Kidney (tissue), 14 donors: ENCODE results near the gene MEOX1. TPM values are rescaled to one million over a fixed set of nuclear protein-coding genes. Genes with fewer than 3 reads are reported as not detected.

Experiments used
- DNase-seq, 5 donors: peaks; one replicate each; pipeline ENCODE4 v3.0.0-alpha.2; 2013 to 2020
- FAIRE-seq: peaks from 2 replicates; lab custom pipeline; 2012; peaks lifted over from hg19 to GRCh38; lab: Jason Lieb, UNC
- H3K27ac ChIP-seq, 2 donors: one replicate each; pipeline ENCODE4 v1.7.0; 2013; ENCODE audit warnings: low read depth in 2 of 2, low read length in 2 of 2, inconsistent platforms in 1 of 2
- H3K27me3 ChIP-seq: one replicate; pipeline ENCODE4 v1.7.1; 2013; ENCODE audit warnings: low read length, inconsistent platforms; ENCODE audit not compliant: control insufficient read depth, insufficient read depth
- H3K36me3 ChIP-seq, 3 donors: one replicate each; pipeline versions ENCODE4 v1.7.0 to v1.7.1; 2013; ENCODE audit warnings: low read length in 3 of 3, control low read depth in 1 of 3, inconsistent platforms in 1 of 3; ENCODE audit not compliant: insufficient read depth in 3 of 3, control insufficient read depth in 2 of 3
- H3K4me1 ChIP-seq, 3 donors: one replicate each; pipeline versions ENCODE4 v1.7.0 to v1.7.1; 2013; ENCODE audit warnings: low read length in 3 of 3, inconsistent platforms in 1 of 3, low read depth in 1 of 3; ENCODE audit not compliant: control insufficient read depth in 2 of 3, insufficient read depth in 2 of 3
- H3K4me3 ChIP-seq, 3 donors: one replicate each; pipeline versions ENCODE4 v1.7.0 to v1.8.1; 2013; ENCODE audit warnings: low read length in 3 of 3, control low read depth in 1 of 3, inconsistent platforms in 1 of 3
- H3K9ac ChIP-seq, 3 donors: one replicate each; pipeline versions ENCODE4 v1.7.0 to v1.7.1; 2013; ENCODE audit warnings: low read length in 3 of 3, control low read depth in 1 of 3, inconsistent platforms in 1 of 3
- H3K9me3 ChIP-seq, 3 donors: one replicate each; pipeline versions ENCODE4 v1.7.0 to v1.7.1; 2013; ENCODE audit warnings: low read length in 3 of 3, control low read depth in 1 of 3, inconsistent platforms in 1 of 3; ENCODE audit not compliant: control insufficient read depth in 2 of 3, insufficient read depth in 1 of 3
- CTCF ChIP-seq: IDR thresholded peaks from 3 replicates; pipeline ENCODE4 v1.5.1; 2012; ENCODE audit warnings: mild to moderate bottlenecking, moderate library complexity, borderline replicate concordance; ENCODE audit not compliant: insufficient read depth; ENCODE audit errors: extremely low read depth
- intact Hi-C: fragments of 100-400 bp; cut with DNase I; formaldehyde crosslinking; loops from one replicate; pipeline ENCODE4 v1.11.1; 2022
- polyA plus RNA-seq: library from polyadenylated mRNA; stranded (reverse); fragments of 350-450 nt; fragmentation: Illumina TruSeq; extraction: RNeasy Lipid Tissue Mini Kit (QIAGEN cat#74804); gene quantifications from one replicate; pipeline ENCODE4 v1.2.3, GENCODE V29; 2014; ENCODE audit warnings: low read depth, low replicate concordance; ENCODE audit not compliant: insufficient read depth
- total RNA-seq: library from RNA; stranded (reverse); fragmentation: NEBNext Ultra II Directional; extraction: Animal tissue kit (Norgen Biotek cat#: 25700); gene quantifications from one replicate; pipeline ENCODE4 v1.2.1, GENCODE V29; 2021
- donor health status: control.
- donor health status: control.
- donor health status: control.
- donor health status: control.
- donor health status: control.
- donor health status: DM: yes; HTN: yes; CAD: no.
- donor health status: Normal renal cell carcinoma (clear cell type).

MEOX1 gene
- total and polyA plus RNA-seq, 2 donors from 2014 or later: 1.4 TPM; not detected in 1

DNA sequence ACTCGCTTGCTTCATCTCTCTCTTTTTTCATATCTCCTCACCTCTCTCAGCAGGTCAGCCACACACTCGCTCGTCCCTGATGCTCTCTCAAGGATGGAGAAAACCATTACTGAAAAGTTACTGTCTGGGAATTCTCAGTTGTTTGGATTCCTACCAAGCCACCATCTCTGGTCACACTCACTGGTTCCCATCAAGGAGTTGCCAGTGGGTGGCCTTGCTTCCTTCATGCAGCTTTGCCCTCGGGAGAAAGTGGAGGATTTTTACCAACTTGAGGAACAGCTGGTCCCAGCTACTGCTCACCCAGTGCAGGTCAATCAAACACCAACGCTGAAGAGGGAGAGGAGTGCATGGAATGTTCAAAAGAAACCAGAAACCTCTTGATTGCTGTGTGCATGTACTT is 25.3 kb downstream of the MEOX1 start:
- FAIRE-seq: no peak
- no peaks in the 10 kb centered on the region for H3K27me3 ChIP-seq
- H3K9ac ChIP-seq: no peak overlapping the region
- no peaks in the 10 kb centered on the region for H3K9me3 ChIP-seq
- H3K4me3 ChIP-seq: no peak overlapping the region
- intact Hi-C loops: no loop called here
- no peak for TF ChIP-seq CTCF
- peaks cover 0 to 3% (median 0%) of the 10 kb centered on the region in 3 donors for H3K4me1 ChIP-seq
- peak in 1 of 5 donors; percentile 37 for DNase-seq
- no peaks in the 10 kb centered on the region for H3K36me3 ChIP-seq
- H3K27ac ChIP-seq: no peak overlapping the region

GRCh38 chr17:43634591-43635125 is 27.1 kb downstream of the MEOX1 start:
- no peaks in the 10 kb centered on the region for H3K36me3 ChIP-seq
- peaks cover 0 to 3% (median 0%) of the 10 kb centered on the region in 3 donors for H3K4me1 ChIP-seq
- FAIRE-seq (no peak), DNase-seq (peak in 1 of 5 donors; percentile 35)
- no peaks in the 10 kb centered on the region for H3K9me3 ChIP-seq
- H3K4me3 ChIP-seq: no peak overlapping the region
- no peaks in the 10 kb centered on the region for H3K27me3 ChIP-seq
- H3K9ac ChIP-seq: no peak overlapping the region
- TF ChIP-seq CTCF: no peak
- H3K27ac ChIP-seq: no peak overlapping the region
- intact Hi-C loops: no loop called here

- DNase-seq (no peak), FAIRE-seq (no peak)
- Histone ChIP-seq H3K36me3 (no peaks in the 10 kb centered on the region), H3K27me3 (no peaks in the 10 kb centered on the region), H3K27ac (no peak overlapping the region), H3K4me3 (no peak overlapping the region), H3K9me3 (no peaks in the 10 kb centered on the region), H3K9ac (no peak overlapping the region), H3K4me1 (peaks cover 0 to 3% (median 0%) of the 10 kb centered on the region in 3 donors)
- no peak for TF ChIP-seq CTCF
- intact Hi-C loops: no loop called here
Observed at GRCh38 chr17:43632221-43632620, 29.5 kb downstream of the MEOX1 start.

DNA sequence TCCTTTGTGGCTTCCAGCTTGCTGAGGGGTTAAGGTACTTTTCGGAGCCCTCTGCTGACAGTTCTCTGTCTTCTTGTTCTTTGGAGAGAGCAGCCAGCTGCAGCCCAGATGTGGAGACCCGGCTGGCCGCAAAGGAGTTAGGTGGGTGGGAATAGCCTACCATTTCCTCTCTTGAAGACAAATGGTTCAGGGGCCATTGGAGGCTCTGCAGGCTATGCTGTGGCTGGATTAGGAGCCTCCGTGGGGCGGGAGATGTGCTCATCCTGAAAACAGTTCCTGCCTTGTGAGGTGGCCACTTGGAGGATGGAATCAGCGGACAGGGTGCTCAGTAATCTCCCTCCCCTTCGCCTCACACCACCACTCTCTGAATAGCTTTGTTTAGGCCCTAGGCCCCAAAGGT is 30.3 kb downstream of the MEOX1 start:
- H3K4me1 ChIP-seq: peaks cover 0 to 3% (median 0%) of the 10 kb centered on the region in 3 donors
- no peaks in the 10 kb centered on the region for H3K27me3 ChIP-seq
- no peak overlapping the region for H3K9ac ChIP-seq
- no peak for TF ChIP-seq CTCF
- FAIRE-seq (no peak), DNase-seq (no peak)
- no peak overlapping the region for H3K27ac ChIP-seq
- no peaks in the 10 kb centered on the region for H3K9me3 ChIP-seq
- H3K4me3 ChIP-seq: no peak overlapping the region
- intact Hi-C loops: no loop called here
- H3K36me3 ChIP-seq: no peaks in the 10 kb centered on the region
